ENCODE measurements around the gene IZUMO2. TPM values are rescaled to one million over a fixed set of nuclear protein-coding genes. Genes with fewer than 3 reads are reported as not detected.
A peak's percentile ranks its signal among the peaks of the same experiment; 100 is the strongest.

Gene IZUMO2
- not detected for total RNA-seq

- peaks cover 39% of the 10 kb centered on the region for H3K27me3 Mint-ChIP-seq
- no peak for DNase-seq
- H3K4me3 Mint-ChIP-seq, result no peak within 1 kb of the TSS
- H3K27ac Mint-ChIP-seq, result no peak within 1 kb of the TSS
- H3K9me3 Mint-ChIP-seq, result peaks cover 5% of the 10 kb centered on the region
- no peaks in the 10 kb centered on the region for H3K36me3 Mint-ChIP-seq
- H3K4me1 Mint-ChIP-seq, result no peaks in the 10 kb centered on the region
These were observed at the start of gene IZUMO2 for GRCh38 chr19:50162988-50163387. Gene IZUMO2, minus strand, starts transcription at chr19:50163281. Its CDS starts 87 bp downstream, at chr19:50163194.

DNA sequence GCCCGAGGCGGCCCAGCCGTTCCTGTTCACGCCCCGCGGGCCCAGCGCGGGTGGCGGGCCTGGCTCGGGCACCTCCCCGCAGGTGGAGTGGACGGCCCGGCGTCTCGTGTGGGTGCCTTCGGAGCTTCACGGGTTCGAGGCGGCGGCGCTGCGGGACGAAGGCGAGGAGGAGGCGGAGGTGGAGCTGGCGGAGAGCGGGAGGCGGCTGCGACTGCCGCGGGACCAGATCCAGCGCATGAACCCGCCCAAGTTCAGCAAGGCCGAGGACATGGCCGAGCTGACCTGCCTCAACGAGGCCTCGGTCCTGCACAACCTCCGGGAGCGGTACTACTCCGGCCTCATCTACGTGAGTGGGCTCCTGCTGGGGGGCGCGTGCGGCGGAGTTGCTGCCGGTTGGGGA lies 47.3 kb upstream of the IZUMO2 start:
- no peak overlapping the region for H3K27ac Mint-ChIP-seq
- peaks cover 28% of the 10 kb centered on the region for H3K27me3 Mint-ChIP-seq
- H3K36me3 Mint-ChIP-seq, result no peaks in the 10 kb centered on the region

GRCh38 chr19:50209131-50209530 lies 46.0 kb upstream of the IZUMO2 start:
- no peak for DNase-seq
- no peak overlapping the region for H3K27ac Mint-ChIP-seq
- no peaks in the 10 kb centered on the region for H3K4me1 Mint-ChIP-seq
- no peaks in the 10 kb centered on the region for H3K36me3 Mint-ChIP-seq
- H3K4me3 Mint-ChIP-seq, result no peak overlapping the region
- H3K27me3 Mint-ChIP-seq, result peaks cover 39% of the 10 kb centered on the region
- no peaks in the 10 kb centered on the region for H3K9me3 Mint-ChIP-seq

More for the DNA sequence above, 47.3 kb upstream of the IZUMO2 start:
- Mint-ChIP-seq H3K4me1 (no peaks in the 10 kb centered on the region), H3K4me3 (no peak overlapping the region), H3K9me3 (no peaks in the 10 kb centered on the region)
- no peak for DNase-seq

- H3K36me3 Mint-ChIP-seq, result no peaks in the 10 kb centered on the region
- DNase-seq, result no peak
- no peaks in the 10 kb centered on the region for H3K4me1 Mint-ChIP-seq
- H3K4me3 Mint-ChIP-seq, result no peak overlapping the region
- H3K27ac Mint-ChIP-seq, result no peak overlapping the region
- peaks cover 46% of the 10 kb centered on the region for H3K27me3 Mint-ChIP-seq
- no peaks in the 10 kb centered on the region for H3K9me3 Mint-ChIP-seq
These were observed 44.6 kb upstream of the IZUMO2 start for GRCh38 chr19:50207730-50208129.

DNA sequence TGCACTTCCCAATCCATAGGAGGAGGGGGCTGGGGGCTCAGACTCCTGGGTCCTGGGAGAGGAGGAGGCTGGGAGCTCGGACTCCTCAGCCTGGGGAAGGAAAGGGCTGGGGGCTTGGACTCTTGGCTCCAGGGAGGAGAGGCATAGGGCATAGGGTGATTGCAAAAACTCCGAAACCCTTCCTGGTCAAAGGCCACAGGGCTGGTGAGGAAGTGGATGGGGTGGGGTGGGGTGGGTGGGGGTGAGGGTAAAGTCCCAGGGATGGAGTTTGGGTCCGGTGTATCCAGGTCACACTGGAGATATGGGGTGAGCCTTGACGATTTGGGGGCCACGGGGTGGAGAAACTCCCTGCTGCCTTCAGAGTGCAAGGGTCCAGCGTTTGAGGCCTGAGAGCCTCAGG lies 43.1 kb upstream of the IZUMO2 start:
- H3K4me3 Mint-ChIP-seq, result no peak overlapping the region
- no peak for DNase-seq
- H3K27me3 Mint-ChIP-seq, result peaks cover 61% of the 10 kb centered on the region
- no peaks in the 10 kb centered on the region for H3K36me3 Mint-ChIP-seq
- H3K9me3 Mint-ChIP-seq, result no peaks in the 10 kb centered on the region
- no peak overlapping the region for H3K27ac Mint-ChIP-seq
- H3K4me1 Mint-ChIP-seq, result no peaks in the 10 kb centered on the region

- H3K9me3 Mint-ChIP-seq, result no peaks in the 10 kb centered on the region
- peaks cover 66% of the 10 kb centered on the region for H3K27me3 Mint-ChIP-seq
These were observed 42.6 kb upstream of the IZUMO2 start for GRCh38 chr19:50205681-50206138.

DNA sequence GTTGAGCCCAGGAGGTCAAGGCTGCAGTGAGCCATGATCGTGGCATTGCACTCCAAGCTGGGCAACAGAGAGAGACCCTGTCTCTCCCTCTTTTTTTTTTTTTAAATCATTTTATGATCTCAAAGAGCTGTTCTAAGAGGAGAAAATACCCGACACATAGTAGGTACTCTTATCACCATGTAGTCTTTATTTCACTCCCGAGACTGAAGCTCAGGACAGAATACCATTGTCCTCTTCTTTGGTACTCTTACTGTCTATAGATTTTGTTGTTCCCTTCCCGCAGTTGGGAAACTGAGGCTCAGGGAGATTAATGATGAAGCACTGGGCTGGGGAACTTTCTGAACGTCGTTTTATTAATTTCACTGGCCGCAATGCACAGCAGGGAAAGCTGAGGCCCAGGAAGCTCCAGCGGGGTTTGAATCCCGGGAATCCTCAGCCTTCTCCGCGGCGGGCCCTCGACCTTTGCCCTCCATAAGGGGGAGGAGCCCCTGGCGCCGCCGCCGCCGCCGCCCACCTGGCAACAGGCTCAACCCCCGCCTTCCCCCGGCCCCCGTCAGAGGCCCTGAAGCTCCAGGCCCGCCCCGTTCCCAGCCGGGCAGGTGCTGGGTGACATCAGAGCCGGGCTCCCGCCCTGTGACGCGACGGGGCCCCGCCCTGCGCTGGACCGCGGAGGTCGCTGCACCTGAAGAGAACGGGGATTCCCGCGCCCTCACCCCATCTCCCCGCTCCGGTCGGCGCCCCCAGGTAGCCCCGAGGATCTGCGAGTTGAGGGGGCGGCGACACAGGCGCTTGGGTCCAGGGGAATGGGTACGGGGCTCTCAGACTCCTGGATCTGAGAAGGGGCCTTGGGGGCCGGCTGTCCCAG lies 42.0 kb upstream of the IZUMO2 start:
- Mint-ChIP-seq H3K27me3 (peaks cover 73% of the 10 kb centered on the region), H3K9me3 (no peaks in the 10 kb centered on the region), H3K4me1 (no peaks in the 10 kb centered on the region), H3K4me3 (no peak overlapping the region), H3K36me3 (no peaks in the 10 kb centered on the region), H3K27ac (no peak overlapping the region)
- peak; percentile 33 for DNase-seq

More at GRCh38 chr19:50205681-50206138, 42.6 kb upstream of the IZUMO2 start:
- Mint-ChIP-seq H3K36me3 (no peaks in the 10 kb centered on the region), H3K4me1 (no peaks in the 10 kb centered on the region), H3K4me3 (no peak overlapping the region), H3K27ac (no peak overlapping the region)
- no peak for DNase-seq

- peaks cover 78% of the 10 kb centered on the region for H3K27me3 Mint-ChIP-seq
- H3K4me3 Mint-ChIP-seq, result no peak overlapping the region
- no peak overlapping the region for H3K27ac Mint-ChIP-seq
- H3K36me3 Mint-ChIP-seq, result no peaks in the 10 kb centered on the region
- H3K4me1 Mint-ChIP-seq, result no peaks in the 10 kb centered on the region
- no peak for DNase-seq
- H3K9me3 Mint-ChIP-seq, result no peaks in the 10 kb centered on the region
These were observed 41.0 kb upstream of the IZUMO2 start for GRCh38 chr19:50204081-50204428.

GRCh38 chr19:50203281-50204080 lies 40.4 kb upstream of the IZUMO2 start, which contains the start of gene MYH14:
Gene MYH14, plus strand, starts transcription at chr19:50203622. Its CDS starts 6,744 bp downstream, at chr19:50210366.
- Mint-ChIP-seq H3K4me3 (no peak within 1 kb of the TSS), H3K27me3 (peaks cover 84% of the 10 kb centered on the region), H3K36me3 (no peaks in the 10 kb centered on the region), H3K27ac (no peak within 1 kb of the TSS), H3K9me3 (no peaks in the 10 kb centered on the region), H3K4me1 (no peaks in the 10 kb centered on the region)
- peak; percentile 24 for DNase-seq

GRCh38 chr19:50202962-50203280 lies 39.8 kb upstream of the IZUMO2 start:
- Mint-ChIP-seq H3K9me3 (no peaks in the 10 kb centered on the region), H3K36me3 (no peaks in the 10 kb centered on the region), H3K4me1 (no peaks in the 10 kb centered on the region), H3K27me3 (peaks cover 83% of the 10 kb centered on the region), H3K27ac (no peak overlapping the region), H3K4me3 (no peak overlapping the region)
- no peak for DNase-seq

DNA sequence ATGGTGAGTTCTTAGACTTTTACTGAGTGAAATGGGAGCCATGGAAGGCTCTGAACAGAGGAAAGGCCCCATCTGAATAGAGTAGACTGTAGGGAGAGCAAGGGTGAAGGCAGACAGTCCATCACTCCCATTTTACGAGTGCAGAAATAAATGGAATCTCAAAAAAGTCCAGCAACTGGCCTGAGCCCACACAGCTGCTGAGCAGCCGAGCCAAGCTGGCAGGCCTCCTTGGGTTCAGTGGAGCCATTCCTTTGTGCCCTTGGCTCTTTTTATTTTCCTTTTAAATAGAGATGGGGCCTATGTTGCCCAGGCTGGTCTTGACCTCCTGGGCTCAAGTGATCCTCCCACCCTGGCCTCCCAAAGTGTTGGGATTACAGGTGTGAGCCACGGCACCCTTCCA lies 39.3 kb upstream of the IZUMO2 start:
- Mint-ChIP-seq H3K36me3 (no peaks in the 10 kb centered on the region), H3K9me3 (no peaks in the 10 kb centered on the region), H3K27me3 (peaks cover 83% of the 10 kb centered on the region), H3K27ac (no peak overlapping the region), H3K4me1 (no peaks in the 10 kb centered on the region), H3K4me3 (no peak overlapping the region)
- no peak for DNase-seq

DNA sequence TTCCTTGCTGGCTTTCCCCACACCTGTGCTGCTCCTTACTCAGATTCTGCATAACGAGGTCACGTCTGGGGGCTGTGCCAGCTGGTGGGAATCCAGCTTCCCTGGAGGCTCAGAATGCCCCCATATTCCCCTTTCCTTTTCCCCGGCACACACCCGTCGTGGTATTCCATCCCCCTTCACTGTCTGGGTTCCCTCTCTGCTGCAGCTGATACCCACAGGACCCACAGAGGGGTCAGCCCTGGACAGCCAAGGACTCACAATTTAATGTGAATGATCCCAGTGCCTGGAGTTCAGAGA lies 36.1 kb upstream of the IZUMO2 start:
- H3K4me1 Mint-ChIP-seq, result no peaks in the 10 kb centered on the region
- no peaks in the 10 kb centered on the region for H3K36me3 Mint-ChIP-seq
- H3K27ac Mint-ChIP-seq, result no peak overlapping the region
- no peaks in the 10 kb centered on the region for H3K9me3 Mint-ChIP-seq
- H3K27me3 Mint-ChIP-seq, result peaks cover 72% of the 10 kb centered on the region
- DNase-seq, result no peak
- H3K4me3 Mint-ChIP-seq, result no peak overlapping the region

- no peak for DNase-seq
- Mint-ChIP-seq H3K4me1 (no peaks in the 10 kb centered on the region), H3K36me3 (no peaks in the 10 kb centered on the region), H3K4me3 (no peak overlapping the region), H3K27me3 (peaks cover 67% of the 10 kb centered on the region), H3K27ac (no peak overlapping the region), H3K9me3 (no peaks in the 10 kb centered on the region)
These were observed 35.6 kb upstream of the IZUMO2 start for GRCh38 chr19:50198431-50199258.

- Mint-ChIP-seq H3K27me3 (peaks cover 66% of the 10 kb centered on the region), H3K4me3 (no peak overlapping the region)
These were observed 34.3 kb upstream of the IZUMO2 start for GRCh38 chr19:50197348-50197747.

DNA sequence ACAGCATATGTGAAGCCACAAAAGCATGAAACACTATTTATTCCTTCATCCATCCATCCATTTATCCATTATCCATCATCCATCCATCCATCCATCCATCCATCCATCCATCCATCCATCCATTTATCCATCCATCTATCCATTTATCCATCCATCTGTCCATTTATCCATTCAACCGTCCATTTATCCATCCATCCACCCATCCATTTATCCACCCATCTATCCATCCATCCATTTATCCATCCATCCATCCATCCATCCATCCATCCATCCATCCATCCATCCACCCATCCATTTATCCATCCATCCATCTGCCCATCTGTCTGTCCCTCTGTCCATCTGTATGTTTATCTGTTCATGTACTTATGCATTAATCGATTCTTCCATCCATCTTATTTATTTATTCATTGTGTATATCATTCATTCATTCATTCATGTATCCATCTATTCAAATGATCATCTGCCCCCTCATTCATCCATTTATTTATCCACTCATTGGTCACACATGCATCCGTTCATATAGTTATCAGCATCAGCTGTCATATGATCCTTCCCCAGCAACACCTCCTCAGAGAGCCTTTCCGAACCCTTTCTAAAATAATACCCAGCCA lies 33.3 kb upstream of the IZUMO2 start:
- DNase-seq, result no peak
- no peaks in the 10 kb centered on the region for H3K4me1 Mint-ChIP-seq
- peaks cover 56% of the 10 kb centered on the region for H3K27me3 Mint-ChIP-seq
- H3K36me3 Mint-ChIP-seq, result no peaks in the 10 kb centered on the region
- H3K9me3 Mint-ChIP-seq, result no peaks in the 10 kb centered on the region
- H3K4me3 Mint-ChIP-seq, result no peak overlapping the region
- no peak overlapping the region for H3K27ac Mint-ChIP-seq

More at GRCh38 chr19:50197348-50197747, 34.3 kb upstream of the IZUMO2 start:
- H3K9me3 Mint-ChIP-seq, result no peaks in the 10 kb centered on the region
- no peak overlapping the region for H3K27ac Mint-ChIP-seq
- H3K4me1 Mint-ChIP-seq, result no peaks in the 10 kb centered on the region
- DNase-seq, result no peak
- no peaks in the 10 kb centered on the region for H3K36me3 Mint-ChIP-seq

Data from activated naive CD8-positive, alpha-beta T cell treated with anti-CD3 and anti-CD28 coated beads for 36 hours (primary cell).